ENCODE measurements around the gene NUMA1.

The NUMA1 gene

GRCh38 chr11:71996946-71997345 lies 83.4 kb downstream of the NUMA1 start:
- H3K27ac ChIP-seq, result no peak overlapping the region
- peaks cover 11% of the 10 kb centered on the region for H4K20me1 ChIP-seq
- H3K9me3 ChIP-seq, result peaks cover 4% of the 10 kb centered on the region; the same call in 1 of the 2 replicates
- peaks cover 41% of the 10 kb centered on the region for H3K36me3 ChIP-seq
- TF ChIP-seq Cebpa-rat (IDR thresholded peaks at IDR 0.05), result no peak
- peaks cover 21% of the 10 kb centered on the region for H3K4me1 ChIP-seq
- no peak overlapping the region for H3K4me2 ChIP-seq
- H3K4me3 ChIP-seq, result no peak overlapping the region
- H3K27me3 ChIP-seq, result no peaks in the 10 kb centered on the region
- no peak overlapping the region for H3K9ac ChIP-seq

- Histone ChIP-seq H3K4me3 (no peak overlapping the region), H3K27me3 (no peaks in the 10 kb centered on the region), H3K27ac (no peak overlapping the region), H3K36me3 (peaks cover 37% of the 10 kb centered on the region), H3K9me3 (peaks cover 4% of the 10 kb centered on the region; the same call in 1 of the 2 replicates), H3K9ac (no peak overlapping the region), H3K4me2 (no peak overlapping the region), H3K4me1 (peaks cover 23% of the 10 kb centered on the region), H4K20me1 (peaks cover 7% of the 10 kb centered on the region)
- no peak for TF ChIP-seq Cebpa-rat (IDR thresholded peaks at IDR 0.05)
Measured at GRCh38 chr11:71996517-71996916, 83.8 kb downstream of the NUMA1 start.

- H4K20me1 ChIP-seq, result no peaks in the 10 kb centered on the region
- H3K27me3 ChIP-seq, result no peaks in the 10 kb centered on the region
- peaks cover 33% of the 10 kb centered on the region for H3K36me3 ChIP-seq
- H3K27ac ChIP-seq, result no peak overlapping the region
- H3K9me3 ChIP-seq, result peaks cover 4% of the 10 kb centered on the region; the same call in 1 of the 2 replicates
- no peak for TF ChIP-seq Cebpa-rat (IDR thresholded peaks at IDR 0.05)
- H3K4me3 ChIP-seq, result no peak overlapping the region
- peaks cover 25% of the 10 kb centered on the region for H3K4me1 ChIP-seq
- no peak overlapping the region for H3K4me2 ChIP-seq
- H3K9ac ChIP-seq, result no peak overlapping the region
Measured at GRCh38 chr11:71995726-71996291, 84.5 kb downstream of the NUMA1 start.

GRCh38 chr11:71994786-71995185 lies 85.6 kb downstream of the NUMA1 start:
- H3K4me3 ChIP-seq, result no peak overlapping the region
- H3K9me3 ChIP-seq, result peaks cover 4% of the 10 kb centered on the region; the same call in 1 of the 2 replicates
- H3K4me1 ChIP-seq, result peaks cover 23% of the 10 kb centered on the region
- no peak for TF ChIP-seq Cebpa-rat (IDR thresholded peaks at IDR 0.05)
- H3K9ac ChIP-seq, result no peak overlapping the region
- no peaks in the 10 kb centered on the region for H4K20me1 ChIP-seq
- no peak overlapping the region for H3K4me2 ChIP-seq
- H3K27ac ChIP-seq, result no peak overlapping the region
- peaks cover 38% of the 10 kb centered on the region for H3K36me3 ChIP-seq
- H3K27me3 ChIP-seq, result no peaks in the 10 kb centered on the region

GRCh38 chr11:71992136-71992730 lies 88.1 kb downstream of the NUMA1 start:
- Histone ChIP-seq H3K27ac (no peak overlapping the region), H3K4me2 (no peak overlapping the region), H3K4me3 (no peak overlapping the region), H3K4me1 (0 out of 2 replicates have a peak, but pooled peaks cover 4% of the 10 kb centered on the region), H3K27me3 (no peaks in the 10 kb centered on the region), H4K20me1 (no peaks in the 10 kb centered on the region), H3K36me3 (peaks cover 49% of the 10 kb centered on the region), H3K9ac (no peak overlapping the region), H3K9me3 (peaks cover 4% of the 10 kb centered on the region; the same call in 1 of the 2 replicates)
- TF ChIP-seq Cebpa-rat (IDR thresholded peaks at IDR 0.05), result no peak

GRCh38 chr11:71991494-71991893 lies 88.8 kb downstream of the NUMA1 start:
- no peak overlapping the region for H3K4me2 ChIP-seq
- peaks cover 4% of the 10 kb centered on the region; the same call in 1 of the 2 replicates for H3K9me3 ChIP-seq
- no peak overlapping the region for H3K9ac ChIP-seq
- no peaks in the 10 kb centered on the region for H4K20me1 ChIP-seq
- H3K27me3 ChIP-seq, result no peaks in the 10 kb centered on the region
- H3K36me3 ChIP-seq, result peaks cover 44% of the 10 kb centered on the region
- H3K27ac ChIP-seq, result no peak overlapping the region
- H3K4me1 ChIP-seq, result 0 out of 2 replicates have a peak, but pooled peaks cover 4% of the 10 kb centered on the region
- no peak overlapping the region for H3K4me3 ChIP-seq
- no peak for TF ChIP-seq Cebpa-rat (IDR thresholded peaks at IDR 0.05)

GRCh38 chr11:71990701-71991100 lies 89.6 kb downstream of the NUMA1 start:
- Histone ChIP-seq H3K27ac (no peak overlapping the region), H3K36me3 (peaks cover 42% of the 10 kb centered on the region), H3K4me1 (0 out of 2 replicates have a peak, but pooled peaks cover 4% of the 10 kb centered on the region), H3K9ac (no peak overlapping the region), H3K27me3 (no peaks in the 10 kb centered on the region), H4K20me1 (no peaks in the 10 kb centered on the region), H3K4me3 (no peak overlapping the region), H3K9me3 (peaks cover 4% of the 10 kb centered on the region; the same call in 1 of the 2 replicates), H3K4me2 (no peak overlapping the region)
- TF ChIP-seq Cebpa-rat (IDR thresholded peaks at IDR 0.05), result no peak

DNA sequence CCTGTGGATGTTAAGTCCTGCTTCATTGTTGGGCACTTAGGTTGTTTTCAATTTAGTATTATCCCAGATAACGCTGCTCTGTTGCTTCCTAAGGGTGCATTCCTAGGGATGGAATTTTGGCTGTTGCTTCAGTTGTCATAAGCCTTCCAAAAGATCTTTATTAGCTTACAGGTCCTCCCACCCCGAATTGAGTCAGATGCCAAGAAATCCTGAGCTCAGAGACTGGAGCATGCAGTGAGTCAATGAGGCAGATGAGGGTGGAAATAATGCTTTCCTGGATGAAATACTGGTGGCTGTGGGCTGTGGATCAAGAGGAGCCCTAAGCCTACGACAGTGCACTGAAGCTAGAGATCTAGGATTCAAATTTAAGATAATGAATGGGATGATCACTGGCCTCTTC lies 92.3 kb downstream of the NUMA1 start:
- TF ChIP-seq Cebpa-rat (IDR thresholded peaks at IDR 0.05), result no peak
- no peaks in the 10 kb centered on the region for H3K27me3 ChIP-seq
- no peak overlapping the region for H3K27ac ChIP-seq
- H3K9ac ChIP-seq, result no peak overlapping the region
- H3K36me3 ChIP-seq, result peaks cover 53% of the 10 kb centered on the region
- H3K4me2 ChIP-seq, result no peak overlapping the region
- H3K9me3 ChIP-seq, result no peaks in the 10 kb centered on the region
- H4K20me1 ChIP-seq, result no peaks in the 10 kb centered on the region
- H3K4me1 ChIP-seq, result 0 out of 2 replicates have a peak, but pooled peaks cover 4% of the 10 kb centered on the region
- H3K4me3 ChIP-seq, result no peak overlapping the region

- H3K36me3 ChIP-seq, result peaks cover 57% of the 10 kb centered on the region
- no peaks in the 10 kb centered on the region for H3K27me3 ChIP-seq
Measured at GRCh38 chr11:71987521-71987920, 92.8 kb downstream of the NUMA1 start.

GRCh38 chr11:71986131-71986530 lies 94.2 kb downstream of the NUMA1 start:
- Histone ChIP-seq H3K4me1 (no peaks in the 10 kb centered on the region), H3K9me3 (no peaks in the 10 kb centered on the region), H3K36me3 (peaks cover 61% of the 10 kb centered on the region), H3K4me2 (no peak overlapping the region), H3K27ac (no peak overlapping the region), H3K4me3 (no peak overlapping the region), H4K20me1 (no peaks in the 10 kb centered on the region), H3K9ac (no peak overlapping the region), H3K27me3 (no peaks in the 10 kb centered on the region)
- no peak for TF ChIP-seq Cebpa-rat (IDR thresholded peaks at IDR 0.05)

More at GRCh38 chr11:71987521-71987920, 92.8 kb downstream of the NUMA1 start:
- Histone ChIP-seq H3K4me1 (0 out of 2 replicates have a peak, but pooled peaks cover 4% of the 10 kb centered on the region), H3K4me3 (no peak overlapping the region), H3K9me3 (no peaks in the 10 kb centered on the region), H3K9ac (no peak overlapping the region), H3K4me2 (no peak overlapping the region), H3K27ac (no peak overlapping the region), H4K20me1 (no peaks in the 10 kb centered on the region)
- TF ChIP-seq Cebpa-rat (IDR thresholded peaks at IDR 0.05), result no peak
